ENCODE data around the gene THADA.

THADA gene

DNA sequence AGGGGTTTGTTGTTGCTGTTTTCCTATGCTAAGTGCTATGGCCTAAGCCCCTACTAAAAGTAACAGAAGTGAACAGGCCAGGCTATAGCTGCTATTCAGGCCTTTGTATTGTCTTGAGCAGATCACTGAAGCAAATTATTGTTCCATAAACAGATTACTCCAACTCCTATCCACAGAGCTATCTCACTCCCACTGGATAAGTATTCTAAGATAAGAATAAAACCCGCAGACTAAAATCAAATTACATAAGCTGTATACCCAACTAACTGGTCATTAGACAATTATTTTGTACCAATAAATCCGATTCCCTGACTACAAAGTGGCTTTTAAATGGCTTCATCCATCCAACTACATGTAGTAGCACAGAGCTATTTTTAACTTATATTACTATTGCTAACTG lies 74.3 kb downstream of the THADA start:
- CTCF ChIA-PET = interaction anchor here (0.6 to 3.8 kb wide), 14 partner anchors 8 to 573 kb away, joined by 3 to 18 read pairs (median 4); no protein-coding TSS in a partner anchor
- POLR2A ChIA-PET = no interaction called here
- TF ChIP-seq CTCF (IDR thresholded peaks at IDR 0.05; ENCODE audit: control extremely low read depth, extremely low read depth, low read depth, missing control alignments) = no peak
- DNase-seq (ENCODE audit: extremely low spot score) = no peak

DNA sequence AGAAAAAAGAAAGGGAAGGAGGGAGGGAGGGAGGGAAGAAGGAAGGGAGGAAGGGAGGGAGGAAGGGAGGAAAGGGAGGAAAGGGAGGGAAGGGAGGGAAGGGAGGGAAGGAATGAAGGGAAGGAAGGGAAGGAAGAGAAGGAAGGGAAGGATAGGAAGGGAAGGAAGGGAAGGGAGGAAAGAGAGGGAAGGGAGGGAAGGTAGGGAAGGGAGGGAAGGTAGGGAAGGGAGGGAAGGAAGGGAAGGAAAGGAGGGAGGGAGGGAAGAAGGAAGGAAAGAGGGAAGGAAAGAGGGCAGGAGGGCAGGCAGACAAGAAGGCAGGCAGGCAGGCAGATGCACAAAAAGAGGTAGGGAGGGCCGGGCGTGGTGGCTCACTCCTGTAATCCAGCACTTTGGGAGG lies 74.9 kb downstream of the THADA start:
- POLR2A ChIA-PET = no interaction called here
- no peak for TF ChIP-seq CTCF (IDR thresholded peaks at IDR 0.05; ENCODE audit: control extremely low read depth, extremely low read depth, low read depth, missing control alignments)
- CTCF ChIA-PET = interaction anchor here (0.8 to 3.8 kb wide), 8 partner anchors 9 to 546 kb away, joined by 3 to 18 read pairs (median 6); no protein-coding TSS in a partner anchor
- DNase-seq (ENCODE audit: extremely low spot score) = no peak

DNA sequence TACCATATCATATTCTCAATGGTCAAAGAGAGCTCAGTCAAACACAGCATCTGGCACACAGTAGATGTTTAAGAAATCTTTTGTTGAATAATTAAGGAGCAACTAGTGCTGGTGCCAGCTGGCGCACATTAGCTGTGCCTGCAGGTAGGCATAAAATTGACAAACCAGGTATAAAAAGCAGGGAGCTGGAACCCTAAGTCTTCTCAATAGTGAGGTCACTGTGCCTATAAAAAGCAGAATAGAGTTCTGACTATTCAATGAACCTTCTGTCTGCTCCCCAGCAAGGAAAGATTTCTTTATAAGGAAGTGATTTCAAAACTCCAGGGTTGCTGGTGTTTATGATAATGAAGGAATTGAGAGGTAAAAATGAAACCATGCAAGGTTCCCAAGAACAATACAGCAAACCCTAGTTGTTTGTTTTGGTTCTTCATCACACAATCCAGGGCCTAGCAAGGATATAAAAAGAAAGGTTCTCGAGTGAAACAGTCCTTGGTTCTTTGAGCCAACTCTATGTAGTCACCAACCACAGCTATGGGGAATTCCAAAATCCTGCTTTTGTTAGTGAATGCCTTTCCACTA lies 76.1 kb downstream of the THADA start:
- POLR2A ChIA-PET = no interaction called here
- no peak for TF ChIP-seq CTCF (IDR thresholded peaks at IDR 0.05; ENCODE audit: control extremely low read depth, extremely low read depth, low read depth, missing control alignments)
- CTCF ChIA-PET = interaction anchor here (1.5 to 3.8 kb wide), 4 partner anchors 10 to 296 kb away, joined by 3 to 18 read pairs (median 8); no protein-coding TSS in a partner anchor
- no peak for DNase-seq (ENCODE audit: extremely low spot score)

DNA sequence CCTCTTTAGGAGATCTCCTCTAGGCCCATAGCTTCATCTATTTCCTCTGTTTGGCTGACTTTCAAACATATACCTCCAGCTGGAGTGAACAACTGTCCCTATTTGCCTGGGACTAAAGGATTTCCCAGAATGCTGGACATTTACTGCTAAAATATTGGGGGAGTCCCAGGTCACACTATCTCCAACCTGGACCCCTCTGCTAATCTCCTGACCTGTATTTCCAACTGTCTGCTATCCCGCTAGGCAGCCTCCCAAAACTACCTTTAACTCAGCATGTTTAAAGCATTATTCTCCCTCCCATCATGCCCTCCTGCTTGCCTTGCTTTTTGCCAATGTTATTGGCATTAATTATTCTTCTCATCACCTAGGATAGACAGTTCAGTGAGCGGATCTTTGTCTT lies 77.1 kb downstream of the THADA start:
- ChIA-PET CTCF (interaction anchor here (1.5 to 3.4 kb wide), 3 partner anchors 11 to 295 kb away, joined by 3 to 13 read pairs (median 4); no protein-coding TSS in a partner anchor), POLR2A (no interaction called here)
- TF ChIP-seq CTCF (IDR thresholded peaks at IDR 0.05; ENCODE audit: control extremely low read depth, extremely low read depth, low read depth, missing control alignments) = no peak
- no peak for DNase-seq (ENCODE audit: extremely low spot score)

DNA sequence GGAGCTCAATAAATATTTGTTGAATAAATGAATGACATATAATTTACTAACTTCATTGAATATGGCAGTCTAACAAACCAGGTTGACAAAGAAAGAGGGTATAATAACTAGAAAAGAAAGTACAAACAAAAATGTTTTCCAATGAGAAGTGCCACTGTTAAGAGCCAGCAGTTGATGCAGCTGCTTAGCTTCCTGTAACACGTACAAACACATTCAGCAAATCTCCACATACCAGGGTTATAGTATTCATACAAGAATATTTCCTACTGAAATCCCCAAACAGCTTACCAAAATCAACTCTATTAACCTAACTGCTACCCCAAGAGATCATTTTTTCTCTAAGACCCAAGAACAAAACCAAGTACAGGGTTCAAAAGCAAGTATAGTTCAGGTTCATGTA lies 77.7 kb downstream of the THADA start:
- ChIA-PET CTCF (interaction anchor here (1.5 to 3.4 kb wide), 2 partner anchors 12 to 19 kb away, joined by 4 to 13 read pairs; no protein-coding TSS in a partner anchor), POLR2A (no interaction called here)
- TF ChIP-seq CTCF (IDR thresholded peaks at IDR 0.05; ENCODE audit: control extremely low read depth, extremely low read depth, low read depth, missing control alignments) = no peak
- no peak for DNase-seq (ENCODE audit: extremely low spot score)

DNA sequence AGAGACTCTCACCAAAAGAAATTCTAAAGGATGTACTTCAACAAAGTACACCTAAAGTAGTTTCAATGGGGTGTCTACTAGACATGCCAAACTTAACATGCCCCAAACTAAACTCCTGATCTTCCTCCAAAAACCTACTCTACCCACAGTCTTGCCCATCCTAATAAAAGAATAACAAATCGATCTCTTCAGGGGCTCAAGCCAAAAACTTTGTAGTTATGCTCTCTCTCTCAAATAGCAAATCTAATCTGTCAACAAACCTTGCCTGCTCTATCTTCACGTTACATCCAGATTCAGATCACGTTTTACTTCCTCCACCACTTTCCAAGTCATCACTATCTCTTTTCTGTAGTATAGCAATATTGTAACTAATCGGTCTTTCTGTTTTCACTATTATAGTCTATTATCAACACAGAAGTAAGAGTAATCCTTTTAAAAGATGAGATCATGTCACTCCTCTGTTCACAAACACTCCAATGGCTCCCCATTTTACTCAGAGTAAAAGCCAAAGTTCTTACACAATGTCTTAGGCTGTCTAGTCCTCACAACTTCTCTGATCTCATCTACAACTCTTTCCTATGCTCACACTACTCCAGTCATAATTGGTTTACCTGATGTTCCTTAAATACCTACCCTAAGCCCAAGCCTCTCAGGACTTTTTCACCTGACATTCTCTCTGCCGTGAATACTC lies 79.9 kb downstream of the THADA start:
- DNase-seq (ENCODE audit: extremely low spot score) = no peak
- POLR2A ChIA-PET = no interaction called here
- no peak for TF ChIP-seq CTCF (IDR thresholded peaks at IDR 0.05; ENCODE audit: control extremely low read depth, extremely low read depth, low read depth, missing control alignments)
- CTCF ChIA-PET = no interaction called here
